CD8-positive, alpha-beta memory T cell (primary cell): ENCODE data around the gene MYH16. TPM values are rescaled to one million over a fixed set of nuclear protein-coding genes. Genes with fewer than 3 reads are reported as not detected.

Source experiments
- CTCF ChIA-PET: fragments of 350-600 bp; sonication (Branson Sonifier 250); formaldehyde crosslinking; loops from one replicate; lab custom pipeline; 2021; ENCODE audit warnings: antibody characterized with exemption; lab: Charles Lee
- POLR2A ChIA-PET: fragments of 350-600 bp; sonication (Branson Sonifier 250); formaldehyde crosslinking; loops from one replicate; lab custom pipeline; 2021; ENCODE audit warnings: antibody characterized with exemption; lab: Charles Lee
- DNase-seq, 5 donors: peaks; one replicate each; pipeline versions ENCODE4 v3.0.0 to v3.0.0-alpha.2; 2020 to 2022; ENCODE audit warnings: mixed read lengths in 1 of 5
- H3K27ac ChIP-seq: one replicate; pipeline ENCODE4 v1.7.0; 2013; ENCODE audit warnings: low read depth, mild to moderate bottlenecking, low read length, moderate library complexity
- H3K27me3 ChIP-seq: 2 replicates; pipeline ENCODE4 v1.7.0; 2013; ENCODE audit warnings: low read length, mild to moderate bottlenecking; ENCODE audit not compliant: insufficient read depth, poor library complexity, severe bottlenecking
- H3K36me3 ChIP-seq: 2 replicates; pipeline ENCODE4 v1.7.0; 2013; ENCODE audit warnings: mild to moderate bottlenecking, low read length, moderate library complexity; ENCODE audit not compliant: insufficient read depth
- H3K4me1 ChIP-seq: 2 replicates; pipeline ENCODE4 v1.7.0; 2013; ENCODE audit warnings: mild to moderate bottlenecking, low read length, moderate library complexity; ENCODE audit not compliant: insufficient read depth
- H3K4me3 ChIP-seq: 2 replicates; pipeline ENCODE4 v1.7.0; 2013; ENCODE audit warnings: mild to moderate bottlenecking, low read length
- H3K9me3 ChIP-seq: 2 replicates; pipeline ENCODE4 v1.7.0; 2013; ENCODE audit warnings: mild to moderate bottlenecking, low read length
- H3K27ac Mint-ChIP-seq, 8 donors: one replicate each; pipeline ENCODE4 v1.8.0; 2020 to 2021; ENCODE audit warnings: mixed read lengths in 8 of 8, mild to moderate bottlenecking in 6 of 8, inconsistent platforms in 3 of 8, moderate library complexity in 3 of 8
- H3K27me3 Mint-ChIP-seq, 2 donors: one replicate each; pipeline ENCODE4 v1.8.0; 2020 to 2021; ENCODE audit warnings: mixed read lengths in 2 of 2, mild to moderate bottlenecking in 1 of 2, moderate library complexity in 1 of 2
- H3K36me3 Mint-ChIP-seq, 3 donors: one replicate each; pipeline ENCODE4 v1.8.0; 2020 to 2021; ENCODE audit warnings: mixed read lengths in 3 of 3, inconsistent platforms in 1 of 3, mild to moderate bottlenecking in 1 of 3
- H3K4me1 Mint-ChIP-seq, 3 donors: one replicate each; pipeline ENCODE4 v1.8.0; 2020 to 2021; ENCODE audit warnings: mixed read lengths in 3 of 3, inconsistent platforms in 1 of 3, mild to moderate bottlenecking in 1 of 3
- H3K4me3 Mint-ChIP-seq, 7 donors: one replicate each; pipeline ENCODE4 v1.8.0; 2020 to 2021; ENCODE audit warnings: mixed read lengths in 7 of 7, mild to moderate bottlenecking in 6 of 7, moderate library complexity in 4 of 7, inconsistent platforms in 2 of 7
- H3K9me3 Mint-ChIP-seq, 5 donors: one replicate each; pipeline ENCODE4 v1.8.0; 2020 to 2022; ENCODE audit warnings: mixed read lengths in 5 of 5, mild to moderate bottlenecking in 3 of 5, moderate library complexity in 2 of 5, inconsistent platforms in 1 of 5
- polyA plus RNA-seq: library from polyadenylated mRNA; unstranded; fragments of 300-500 nt; fragmentation: Illumina TruSeq; gene quantifications from one replicate; pipeline ENCODE4 v1.2.3, GENCODE V29; 2021
- total RNA-seq, 2 experiments: library from RNA; stranded (reverse); gene quantifications; one replicate each; pipeline ENCODE4 v1.2.3, GENCODE V29; 2021

MYH16 gene
- total and polyA plus RNA-seq, 3 experiments from 2014 or later, result not detected

- Mint-ChIP-seq H3K4me3 (no peak overlapping the region), H3K27me3 (peaks cover 7 to 24% of the 10 kb centered on the region in 2 donors), H3K4me1 (no peaks in the 10 kb centered on the region), H3K36me3 (no peaks in the 10 kb centered on the region), H3K9me3 (no peaks in the 10 kb centered on the region), H3K27ac (no peak overlapping the region)
- Histone ChIP-seq H3K4me3 (no peak overlapping the region), H3K27ac (no peak overlapping the region), H3K27me3 (no peaks in the 10 kb centered on the region), H3K9me3 (no peaks in the 10 kb centered on the region), H3K36me3 (no peaks in the 10 kb centered on the region), H3K4me1 (no peaks in the 10 kb centered on the region)
- ChIA-PET CTCF (no interaction called here), POLR2A (no interaction called here)
- no peak for DNase-seq
These were observed 20.3 kb upstream of the MYH16 start for GRCh38 chr7:99252166-99252895.

DNA sequence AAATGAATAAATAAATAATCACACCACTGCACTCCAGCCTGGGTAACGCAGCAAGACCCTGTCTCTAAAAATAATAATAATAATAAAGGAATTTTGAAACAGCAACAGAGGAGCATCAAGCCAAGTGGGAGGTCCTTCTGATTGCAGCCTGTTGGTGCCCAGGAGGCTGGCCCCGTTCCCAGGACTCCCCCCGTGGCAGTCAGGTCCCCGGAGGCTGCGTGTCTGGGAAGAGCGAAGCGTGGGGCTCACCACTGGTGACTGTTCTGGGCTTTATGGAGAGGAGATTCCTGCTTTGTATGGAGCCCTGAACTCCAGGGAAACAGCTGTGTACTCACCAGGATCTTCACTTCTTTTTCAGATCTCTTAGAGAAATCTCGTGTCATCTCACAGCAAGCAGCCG is 19.3 kb upstream of the MYH16 start:
- Mint-ChIP-seq H3K4me3 (no peak overlapping the region), H3K27me3 (peaks cover 3 to 20% of the 10 kb centered on the region in 2 donors), H3K4me1 (no peaks in the 10 kb centered on the region), H3K36me3 (no peaks in the 10 kb centered on the region), H3K9me3 (no peaks in the 10 kb centered on the region), H3K27ac (no peak overlapping the region)
- POLR2A ChIA-PET, result no interaction called here
- H3K9me3 ChIP-seq, result no peaks in the 10 kb centered on the region
- DNase-seq, result no peak
- H3K27me3 ChIP-seq, result no peaks in the 10 kb centered on the region
- no peaks in the 10 kb centered on the region for H3K4me1 ChIP-seq
- H3K36me3 ChIP-seq, result no peaks in the 10 kb centered on the region
- H3K4me3 ChIP-seq, result no peak overlapping the region
- CTCF ChIA-PET, result no interaction called here
- no peak overlapping the region for H3K27ac ChIP-seq

DNA sequence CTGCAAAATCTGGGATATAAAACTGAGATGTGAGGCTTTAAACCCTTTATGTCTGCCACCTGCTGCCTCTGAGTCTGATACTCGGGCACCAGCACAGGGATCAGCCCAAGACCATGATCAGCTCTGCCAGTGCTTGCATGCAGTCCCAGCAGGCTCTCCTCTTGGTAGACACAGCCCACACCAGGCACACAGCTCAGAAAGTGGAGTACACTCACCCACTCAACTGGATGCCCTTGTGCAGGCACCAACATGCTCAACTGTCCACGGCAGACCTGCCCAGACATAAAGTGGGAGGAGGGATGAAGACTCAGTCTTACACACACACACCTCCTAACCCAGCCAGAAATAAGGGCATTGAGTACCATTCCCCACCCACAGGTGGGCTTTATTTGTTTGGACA is 18.2 kb upstream of the MYH16 start:
- peaks cover 0 to 15% of the 10 kb centered on the region in 2 donors for H3K27me3 Mint-ChIP-seq

DNA sequence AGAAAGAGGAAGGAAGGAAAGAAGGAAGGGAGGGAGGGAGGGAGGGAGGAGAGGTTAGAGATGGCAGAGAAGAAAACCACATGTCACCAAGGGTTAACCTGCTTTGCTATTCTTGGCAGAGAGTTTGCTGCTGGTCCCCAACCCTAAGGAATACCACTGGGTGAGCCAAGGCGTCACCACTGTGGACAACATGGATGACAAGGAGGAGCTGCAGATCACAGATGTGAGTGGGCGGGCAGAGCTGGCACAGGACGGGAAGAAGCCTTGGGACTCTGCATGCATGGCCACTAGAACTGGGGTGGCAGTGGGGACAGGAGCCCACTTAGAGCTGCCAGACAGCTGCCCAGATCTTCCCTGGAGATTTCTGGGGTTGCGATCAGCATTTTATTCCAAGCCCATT is 17.2 kb upstream of the MYH16 start:
- Mint-ChIP-seq H3K4me3 (no peak overlapping the region), H3K9me3 (no peaks in the 10 kb centered on the region), H3K27me3 (peaks cover 0 to 10% of the 10 kb centered on the region in 2 donors), H3K4me1 (no peaks in the 10 kb centered on the region), H3K27ac (no peak overlapping the region), H3K36me3 (no peaks in the 10 kb centered on the region)
- Histone ChIP-seq H3K4me1 (no peaks in the 10 kb centered on the region), H3K9me3 (no peaks in the 10 kb centered on the region), H3K27me3 (no peaks in the 10 kb centered on the region), H3K4me3 (no peak overlapping the region), H3K36me3 (no peaks in the 10 kb centered on the region), H3K27ac (no peak overlapping the region)
- DNase-seq, result no peak
- CTCF ChIA-PET, result no interaction called here
- POLR2A ChIA-PET, result no interaction called here

More for the DNA sequence above, 18.2 kb upstream of the MYH16 start:
- POLR2A ChIA-PET, result no interaction called here
- Histone ChIP-seq H3K27ac (no peak overlapping the region), H3K27me3 (no peaks in the 10 kb centered on the region), H3K36me3 (no peaks in the 10 kb centered on the region), H3K4me3 (no peak overlapping the region), H3K4me1 (no peaks in the 10 kb centered on the region), H3K9me3 (no peaks in the 10 kb centered on the region)
- Mint-ChIP-seq H3K4me3 (no peak overlapping the region), H3K4me1 (no peaks in the 10 kb centered on the region), H3K36me3 (no peaks in the 10 kb centered on the region), H3K27ac (no peak overlapping the region), H3K9me3 (no peaks in the 10 kb centered on the region)
- CTCF ChIA-PET, result no interaction called here
- no peak for DNase-seq

- Mint-ChIP-seq H3K27me3 (peaks cover 2 to 14% of the 10 kb centered on the region in 2 donors), H3K9me3 (no peaks in the 10 kb centered on the region), H3K4me3 (no peak overlapping the region), H3K36me3 (no peaks in the 10 kb centered on the region), H3K27ac (no peak overlapping the region), H3K4me1 (no peaks in the 10 kb centered on the region)
- Histone ChIP-seq H3K27me3 (no peaks in the 10 kb centered on the region), H3K4me3 (no peak overlapping the region), H3K27ac (no peak overlapping the region), H3K36me3 (no peaks in the 10 kb centered on the region), H3K9me3 (no peaks in the 10 kb centered on the region), H3K4me1 (no peaks in the 10 kb centered on the region)
- ChIA-PET POLR2A (no interaction called here), CTCF (no interaction called here)
- DNase-seq, result no peak
These were observed 15.6 kb upstream of the MYH16 start for GRCh38 chr7:99257065-99257464.

DNA sequence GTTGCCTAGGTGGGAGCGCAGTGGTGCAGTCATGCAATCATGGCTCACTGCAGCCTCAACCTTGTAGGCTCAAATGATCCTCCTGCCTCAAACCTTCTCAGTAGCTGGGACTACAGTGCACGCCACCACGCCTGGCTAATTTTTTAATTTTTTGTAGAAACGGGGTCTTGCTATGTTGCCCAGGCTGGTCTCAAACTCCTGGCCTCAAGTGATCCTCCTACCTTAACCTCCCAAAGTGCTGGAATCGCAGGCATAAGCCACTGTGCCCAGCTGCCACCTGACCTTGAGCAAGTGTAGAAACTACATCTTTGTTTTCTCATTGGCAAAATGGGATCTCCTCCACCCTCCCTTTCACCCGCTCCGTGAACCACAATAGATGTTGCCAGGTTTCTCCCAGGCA is 15.0 kb upstream of the MYH16 start:
- ChIA-PET CTCF (no interaction called here), POLR2A (no interaction called here)
- DNase-seq, result no peak
- Mint-ChIP-seq H3K4me1 (no peaks in the 10 kb centered on the region), H3K36me3 (no peaks in the 10 kb centered on the region), H3K27me3 (peaks cover 2 to 14% of the 10 kb centered on the region in 2 donors), H3K4me3 (no peak overlapping the region), H3K9me3 (no peaks in the 10 kb centered on the region), H3K27ac (peak overlapping the region in 1 of 8 donors; percentile 36)
- H3K9me3 ChIP-seq, result no peaks in the 10 kb centered on the region
- H3K27ac ChIP-seq, result no peak overlapping the region
- no peak overlapping the region for H3K4me3 ChIP-seq
- H3K4me1 ChIP-seq, result no peaks in the 10 kb centered on the region
- H3K36me3 ChIP-seq, result no peaks in the 10 kb centered on the region
- no peaks in the 10 kb centered on the region for H3K27me3 ChIP-seq

DNA sequence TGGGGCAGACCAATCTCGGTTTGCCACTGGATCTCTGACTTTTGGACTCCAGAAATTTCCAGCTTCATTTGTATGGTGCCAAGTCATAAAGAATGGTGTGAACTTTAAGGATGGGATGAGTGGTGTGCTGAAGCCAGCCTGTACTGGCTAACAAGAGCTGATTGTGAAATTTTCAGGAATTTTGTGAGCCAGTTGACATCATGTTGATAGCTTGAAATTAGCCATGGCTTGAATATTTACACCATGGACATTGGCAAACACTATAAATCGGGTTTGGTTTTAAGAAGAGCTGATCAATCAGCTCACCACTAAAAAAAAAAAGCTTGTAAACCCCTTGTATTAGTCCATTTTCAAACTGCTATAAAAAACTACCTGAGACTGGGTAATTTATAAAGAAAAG is 14.1 kb upstream of the MYH16 start:
- H3K27ac Mint-ChIP-seq, result no peak overlapping the region
- H3K27me3 ChIP-seq, result no peaks in the 10 kb centered on the region
- H3K36me3 Mint-ChIP-seq, result no peaks in the 10 kb centered on the region
- no peak overlapping the region for H3K27ac ChIP-seq
- no peaks in the 10 kb centered on the region for H3K9me3 ChIP-seq
- ChIA-PET CTCF (no interaction called here), POLR2A (no interaction called here)
- H3K4me1 Mint-ChIP-seq, result no peaks in the 10 kb centered on the region
- H3K27me3 Mint-ChIP-seq, result peaks cover 5 to 14% of the 10 kb centered on the region in 2 donors
- H3K4me1 ChIP-seq, result no peaks in the 10 kb centered on the region
- H3K9me3 Mint-ChIP-seq, result no peaks in the 10 kb centered on the region
- DNase-seq, result no peak
- H3K36me3 ChIP-seq, result no peaks in the 10 kb centered on the region
- no peak overlapping the region for H3K4me3 ChIP-seq
- no peak overlapping the region for H3K4me3 Mint-ChIP-seq

- H3K4me3 Mint-ChIP-seq, result no peak overlapping the region
- peaks cover 5 to 11% of the 10 kb centered on the region in 2 donors for H3K27me3 Mint-ChIP-seq
- no peaks in the 10 kb centered on the region for H3K4me1 Mint-ChIP-seq
- Histone ChIP-seq H3K9me3 (no peaks in the 10 kb centered on the region), H3K27me3 (no peaks in the 10 kb centered on the region), H3K36me3 (no peaks in the 10 kb centered on the region), H3K4me1 (no peaks in the 10 kb centered on the region), H3K27ac (no peak overlapping the region), H3K4me3 (no peak overlapping the region)
- H3K9me3 Mint-ChIP-seq, result no peaks in the 10 kb centered on the region
- H3K27ac Mint-ChIP-seq, result no peak overlapping the region
- POLR2A ChIA-PET, result no interaction called here
- no peaks in the 10 kb centered on the region for H3K36me3 Mint-ChIP-seq
- DNase-seq, result no peak
- CTCF ChIA-PET, result no interaction called here
These were observed 12.2 kb upstream of the MYH16 start for GRCh38 chr7:99260395-99260794.
